ENCODE measurements around the gene HLCS.

- TF ChIP-seq, protein P1, sequence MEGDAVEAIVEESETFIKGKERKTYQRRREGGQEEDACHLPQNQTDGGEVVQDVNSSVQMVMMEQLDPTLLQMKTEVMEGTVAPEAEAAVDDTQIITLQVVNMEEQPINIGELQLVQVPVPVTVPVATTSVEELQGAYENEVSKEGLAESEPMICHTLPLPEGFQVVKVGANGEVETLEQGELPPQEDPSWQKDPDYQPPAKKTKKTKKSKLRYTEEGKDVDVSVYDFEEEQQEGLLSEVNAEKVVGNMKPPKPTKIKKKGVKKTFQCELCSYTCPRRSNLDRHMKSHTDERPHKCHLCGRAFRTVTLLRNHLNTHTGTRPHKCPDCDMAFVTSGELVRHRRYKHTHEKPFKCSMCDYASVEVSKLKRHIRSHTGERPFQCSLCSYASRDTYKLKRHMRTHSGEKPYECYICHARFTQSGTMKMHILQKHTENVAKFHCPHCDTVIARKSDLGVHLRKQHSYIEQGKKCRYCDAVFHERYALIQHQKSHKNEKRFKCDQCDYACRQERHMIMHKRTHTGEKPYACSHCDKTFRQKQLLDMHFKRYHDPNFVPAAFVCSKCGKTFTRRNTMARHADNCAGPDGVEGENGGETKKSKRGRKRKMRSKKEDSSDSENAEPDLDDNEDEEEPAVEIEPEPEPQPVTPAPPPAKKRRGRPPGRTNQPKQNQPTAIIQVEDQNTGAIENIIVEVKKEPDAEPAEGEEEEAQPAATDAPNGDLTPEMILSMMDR (IDR thresholded peaks at IDR 0.05): no peak
- no peak for TF ChIP-seq POLR2A (IDR thresholded peaks at IDR 0.05)
These were observed 248.5 kb downstream of the HLCS start for GRCh38 chr21:36717976-36718375.

Data from body of pancreas (tissue), 4 donors.